ENCODE measurements around the gene CAMTA1. TPM values are rescaled to one million over a fixed set of nuclear protein-coding genes. Genes with fewer than 3 reads are reported as not detected.

Gene CAMTA1
- polyA plus RNA-seq, 1 experiment, result 23.1 TPM

- no peaks in the 10 kb centered on the region for H3K27me3 ChIP-seq (ENCODE audit: control insufficient read depth, insufficient read depth, low read length)
- no peak for TF ChIP-seq CTCF (IDR thresholded peaks at IDR 0.05; ENCODE audit: insufficient read depth, low read depth, low read length)
- H3K36me3 ChIP-seq (ENCODE audit: control insufficient read depth, insufficient read depth, low read length), result no peaks in the 10 kb centered on the region
- CTCF ChIA-PET, result interaction anchor here (0.7 kb wide), 1 partner anchor 10 kb away, joined by 3 read pairs; no protein-coding TSS in a partner anchor
- H3K4me3 ChIP-seq (ENCODE audit: low read depth, low read length), result no peak overlapping the region
- DNase-seq (ENCODE audit: low read depth), result no peak
- POLR2A ChIA-PET, result no interaction called here
Observed at GRCh38 chr1:7366955-7367665, 581.9 kb downstream of the CAMTA1 start.

- CTCF ChIA-PET, result interaction anchor here (1.5 kb wide), 1 partner anchor 10 kb away, joined by 3 read pairs; no protein-coding TSS in a partner anchor
- TF ChIP-seq CTCF (IDR thresholded peaks at IDR 0.05; ENCODE audit: insufficient read depth, low read depth, low read length), result no peak
- POLR2A ChIA-PET, result no interaction called here
Observed at GRCh38 chr1:7369866-7370265, 584.6 kb downstream of the CAMTA1 start.

GRCh38 chr1:7371926-7372325, 586.7 kb downstream of the CAMTA1 start:
- H3K36me3 ChIP-seq (ENCODE audit: control insufficient read depth, insufficient read depth, low read length), result no peaks in the 10 kb centered on the region
- POLR2A ChIA-PET, result no interaction called here
- no peak for TF ChIP-seq CTCF (IDR thresholded peaks at IDR 0.05; ENCODE audit: insufficient read depth, low read depth, low read length)
- CTCF ChIA-PET, result no interaction called here
- H3K27me3 ChIP-seq (ENCODE audit: control insufficient read depth, insufficient read depth, low read length), result no peaks in the 10 kb centered on the region
- no peak overlapping the region for H3K4me3 ChIP-seq (ENCODE audit: low read depth, low read length)
- no peak for DNase-seq (ENCODE audit: low read depth)

More at GRCh38 chr1:7369866-7370265, 584.6 kb downstream of the CAMTA1 start:
- DNase-seq (ENCODE audit: low read depth), result no peak
- Histone ChIP-seq H3K27me3 (ENCODE audit: control insufficient read depth, insufficient read depth, low read length) (no peaks in the 10 kb centered on the region), H3K36me3 (ENCODE audit: control insufficient read depth, insufficient read depth, low read length) (no peaks in the 10 kb centered on the region), H3K4me3 (ENCODE audit: low read depth, low read length) (no peak overlapping the region)

GRCh38 chr1:7372477-7373120, 587.3 kb downstream of the CAMTA1 start:
- ChIA-PET CTCF (no interaction called here), POLR2A (no interaction called here)
- H3K36me3 ChIP-seq (ENCODE audit: control insufficient read depth, insufficient read depth, low read length), result no peaks in the 10 kb centered on the region
- TF ChIP-seq CTCF (IDR thresholded peaks at IDR 0.05; ENCODE audit: insufficient read depth, low read depth, low read length), result no peak
- no peak overlapping the region for H3K4me3 ChIP-seq (ENCODE audit: low read depth, low read length)
- DNase-seq (ENCODE audit: low read depth), result no peak
- H3K27me3 ChIP-seq (ENCODE audit: control insufficient read depth, insufficient read depth, low read length), result no peaks in the 10 kb centered on the region

- H3K36me3 ChIP-seq (ENCODE audit: control insufficient read depth, insufficient read depth, low read length), result no peaks in the 10 kb centered on the region
- CTCF ChIA-PET, result no interaction called here
Observed at GRCh38 chr1:7373251-7373650, 588.0 kb downstream of the CAMTA1 start.

More at GRCh38 chr1:7373251-7373650, 588.0 kb downstream of the CAMTA1 start:
- Histone ChIP-seq H3K4me3 (ENCODE audit: low read depth, low read length) (no peak overlapping the region), H3K27me3 (ENCODE audit: control insufficient read depth, insufficient read depth, low read length) (no peaks in the 10 kb centered on the region)
- no peak for TF ChIP-seq CTCF (IDR thresholded peaks at IDR 0.05; ENCODE audit: insufficient read depth, low read depth, low read length)
- POLR2A ChIA-PET, result no interaction called here
- no peak for DNase-seq (ENCODE audit: low read depth)
